Activated CD8-positive, alpha-beta T cell treated with anti-CD3 and anti-CD28 coated beads for 36 hours (primary cell): Measurements from ENCODE around the gene PAF1. TPM values are rescaled to one million over a fixed set of nuclear protein-coding genes. Genes with fewer than 3 reads are reported as not detected.
A peak's percentile ranks its signal among the peaks of the same experiment; 100 is the strongest.

Source experiments
- ATAC-seq: fragments of 200-7000 bp; cut with Tn5 transposase; one replicate; pipeline ENCODE4 v1.10.0; 2021; ENCODE audit warnings: mild to moderate bottlenecking, moderate library complexity
- CTCF ChIA-PET: fragments of 350-600 bp; sonication (Branson Sonifier 250); formaldehyde crosslinking; loops from one replicate; lab custom pipeline; 2021; ENCODE audit warnings: antibody characterized with exemption; lab: Charles Lee
- POLR2A ChIA-PET: fragments of 350-600 bp; sonication (Branson Sonifier 250); formaldehyde crosslinking; loops from one replicate; lab custom pipeline; 2021; ENCODE audit warnings: antibody characterized with exemption; lab: Charles Lee
- DNase-seq: peaks from one replicate; pipeline ENCODE4 v3.0.0-alpha.2; 2020
- H3K27ac Mint-ChIP-seq: one replicate; pipeline ENCODE4 v1.8.0; 2021; ENCODE audit warnings: mild to moderate bottlenecking, mixed read lengths
- H3K27me3 Mint-ChIP-seq: one replicate; pipeline ENCODE4 v1.8.0; 2021; ENCODE audit warnings: mixed read lengths
- H3K36me3 Mint-ChIP-seq: one replicate; pipeline ENCODE4 v1.8.0; 2021; ENCODE audit warnings: low read depth, mixed read lengths
- H3K4me1 Mint-ChIP-seq: one replicate; pipeline ENCODE4 v1.8.0; 2021; ENCODE audit warnings: low read depth, mixed read lengths
- H3K4me3 Mint-ChIP-seq: one replicate; pipeline ENCODE4 v1.8.0; 2021; ENCODE audit warnings: mild to moderate bottlenecking, moderate library complexity, mixed read lengths
- H3K9me3 Mint-ChIP-seq: one replicate; pipeline ENCODE4 v1.8.0; 2021; ENCODE audit warnings: mixed read lengths
- CTCF ChIP-seq: fragments of 200-600 bp; IDR thresholded peaks from one replicate; pipeline ENCODE4 v1.8.0; 2022; ENCODE audit warnings: antibody characterized with exemption, mild to moderate bottlenecking
- intact Hi-C: fragments of 100-400 bp; cut with micrococcal nuclease; formaldehyde crosslinking; loops from one replicate; pipeline ENCODE4 v1.10.0; 2022
- total RNA-seq, 2 experiments: library from RNA; stranded (reverse); gene quantifications; one replicate each; pipeline ENCODE4 v1.2.3, GENCODE V29; 2021

The PAF1 gene
- total RNA-seq, 2 experiments from 2014 or later: 35.5 to 36.5 TPM

- no peak overlapping the region for H3K27ac Mint-ChIP-seq
- H3K4me1 Mint-ChIP-seq: peaks cover 13% of the 10 kb centered on the region
- CTCF ChIA-PET: interaction anchor here (0.8 kb wide), 1 partner anchor 12 kb away, joined by 3 read pairs; no protein-coding TSS in a partner anchor
- no peak overlapping the region for H3K4me3 Mint-ChIP-seq
- H3K27me3 Mint-ChIP-seq: no peaks in the 10 kb centered on the region
- ATAC-seq (no peak), DNase-seq (no peak)
- POLR2A ChIA-PET: interaction anchor here (1.2 kb wide), 1 partner anchor 32 kb away, joined by 4 read pairs; no protein-coding TSS in a partner anchor
- H3K36me3 Mint-ChIP-seq: peaks cover 49% of the 10 kb centered on the region
- intact Hi-C loops: no loop called here
- H3K9me3 Mint-ChIP-seq: no peaks in the 10 kb centered on the region
- TF ChIP-seq CTCF: no peak
Measured at GRCh38 chr19:39356647-39357046, 34.3 kb downstream of the PAF1 start.

- ATAC-seq (no peak), DNase-seq (no peak)
- Mint-ChIP-seq H3K9me3 (no peaks in the 10 kb centered on the region), H3K4me1 (peaks cover 19% of the 10 kb centered on the region), H3K4me3 (no peak overlapping the region), H3K27ac (no peak overlapping the region), H3K36me3 (peaks cover 50% of the 10 kb centered on the region), H3K27me3 (no peaks in the 10 kb centered on the region)
- intact Hi-C loops: no loop called here
- POLR2A ChIA-PET: interaction anchor here (0.9 to 1.2 kb wide), 2 partner anchors 32 to 80 kb away, joined by 4 read pairs; partner anchors contain the start of gene RPS16
- no peak for TF ChIP-seq CTCF
- CTCF ChIA-PET: interaction anchor here (0.8 to 1.3 kb wide), 2 partner anchors 13 to 33 kb away, joined by 3 to 4 read pairs; no protein-coding TSS in a partner anchor
Measured at GRCh38 chr19:39356073-39356472, 34.8 kb downstream of the PAF1 start.

- Mint-ChIP-seq H3K9me3 (no peaks in the 10 kb centered on the region), H3K4me1 (peaks cover 21% of the 10 kb centered on the region), H3K4me3 (no peak overlapping the region), H3K27ac (no peak overlapping the region), H3K36me3 (peaks cover 45% of the 10 kb centered on the region), H3K27me3 (no peaks in the 10 kb centered on the region)
- intact Hi-C loops: no loop called here
- no peak for TF ChIP-seq CTCF
- POLR2A ChIA-PET: interaction anchor here (0.9 to 1.2 kb wide), 2 partner anchors 33 to 80 kb away, joined by 4 read pairs; partner anchors contain the start of gene RPS16
- CTCF ChIA-PET: interaction anchor here (1.1 to 1.3 kb wide), 2 partner anchors 11 to 34 kb away, joined by 3 to 4 read pairs; no protein-coding TSS in a partner anchor
- DNase-seq: no peak
- no peak for ATAC-seq
Measured at GRCh38 chr19:39355253-39355652, 35.7 kb downstream of the PAF1 start.

GRCh38 chr19:39352381-39353255 lies 38.3 kb downstream of the PAF1 start:
- peaks cover 46% of the 10 kb centered on the region for H3K36me3 Mint-ChIP-seq

More at GRCh38 chr19:39352381-39353255, 38.3 kb downstream of the PAF1 start:
- TF ChIP-seq CTCF: no peak
- no peak for DNase-seq
- no peak for ATAC-seq
- POLR2A ChIA-PET: interaction anchor here (1.5 to 3.0 kb wide), 2 partner anchors 10 to 83 kb away, joined by 5 to 7 read pairs; partner anchors contain the start of genes RPS16 and SAMD4B
- no peak overlapping the region for H3K4me3 Mint-ChIP-seq
- H3K9me3 Mint-ChIP-seq: no peaks in the 10 kb centered on the region
- intact Hi-C loops: no loop called here
- H3K4me1 Mint-ChIP-seq: peaks cover 36% of the 10 kb centered on the region
- H3K27ac Mint-ChIP-seq: peak overlapping the region; percentile 87
- no peaks in the 10 kb centered on the region for H3K27me3 Mint-ChIP-seq
- CTCF ChIA-PET: interaction anchor here (0.6 kb wide), 1 partner anchor 718 kb away, joined by 3 read pairs; no protein-coding TSS in a partner anchor
